Medulla oblongata (tissue), 1 donor: Measurements from ENCODE around the gene VWA8.
"Not testable (repeated sequence)": the region's sequence is repeated elsewhere in the genome, so short reads cannot be mapped to it uniquely, and the experiment has no call there.

ENCODE experiments used
- DNase-seq: peaks from one replicate; pipeline ENCODE4 v3.0.0-alpha.2; 2015; ENCODE audit errors: extremely low spot score

VWA8 gene

GRCh38 chr13:41558781-41559560 lies 401.9 kb downstream of the VWA8 start:
- DNase-seq: no peak

DNA sequence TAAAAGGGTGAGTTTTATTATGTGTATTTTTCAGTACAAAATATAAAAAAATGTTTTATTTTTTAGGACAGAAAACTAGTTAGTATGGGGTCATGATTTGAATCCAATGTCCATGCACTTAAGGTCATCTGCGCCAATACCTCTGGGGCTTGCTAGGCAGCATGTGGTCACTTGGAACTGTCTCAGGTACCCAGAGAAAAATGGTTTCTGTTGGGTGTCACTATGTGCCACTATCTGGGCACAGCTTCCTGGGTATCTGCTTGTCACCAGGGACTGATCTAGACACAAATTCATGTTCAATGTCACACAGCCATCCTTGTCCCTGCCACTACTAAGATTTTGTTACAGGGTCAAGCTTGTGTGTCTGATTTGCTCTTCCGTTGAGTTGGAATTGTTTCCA lies 403.2 kb downstream of the VWA8 start:
- no peak for DNase-seq

DNA sequence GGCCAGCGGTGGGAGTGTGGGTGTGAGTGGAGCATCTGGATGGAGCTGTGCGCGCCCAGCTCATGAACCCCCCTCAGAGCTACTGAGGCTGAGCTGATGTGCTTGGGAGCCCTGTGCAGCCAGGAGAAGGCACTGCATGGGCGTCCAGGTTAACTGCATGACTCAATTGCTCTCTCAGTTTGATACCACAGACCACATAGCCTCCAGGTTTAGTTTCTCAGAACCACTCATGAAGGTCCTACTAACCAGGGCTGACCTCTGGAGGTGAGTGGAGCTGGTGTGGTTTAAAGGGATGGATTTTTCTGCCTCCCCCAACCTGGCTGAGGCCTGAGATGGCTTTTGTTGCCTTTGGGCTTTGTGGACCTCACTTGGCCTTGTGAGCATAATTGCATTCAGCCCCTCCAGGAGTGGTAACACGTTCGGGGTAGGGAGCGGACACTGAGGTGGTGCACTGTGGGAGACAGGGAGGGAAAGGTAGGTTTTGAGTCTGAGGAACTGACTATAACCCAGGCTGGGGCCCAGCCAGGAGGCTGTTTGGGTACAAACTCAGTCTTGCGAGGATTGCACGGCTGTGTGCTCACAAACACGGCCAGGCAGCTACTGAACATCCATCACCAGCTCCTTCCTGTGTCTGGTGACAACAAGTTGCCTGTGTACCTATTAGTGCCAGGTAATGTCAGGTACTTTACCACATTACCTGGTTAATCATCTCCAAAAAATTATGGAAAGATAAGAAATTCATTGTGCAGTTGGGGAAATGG lies 406.1 kb downstream of the VWA8 start:
- DNase-seq: no peak

DNA sequence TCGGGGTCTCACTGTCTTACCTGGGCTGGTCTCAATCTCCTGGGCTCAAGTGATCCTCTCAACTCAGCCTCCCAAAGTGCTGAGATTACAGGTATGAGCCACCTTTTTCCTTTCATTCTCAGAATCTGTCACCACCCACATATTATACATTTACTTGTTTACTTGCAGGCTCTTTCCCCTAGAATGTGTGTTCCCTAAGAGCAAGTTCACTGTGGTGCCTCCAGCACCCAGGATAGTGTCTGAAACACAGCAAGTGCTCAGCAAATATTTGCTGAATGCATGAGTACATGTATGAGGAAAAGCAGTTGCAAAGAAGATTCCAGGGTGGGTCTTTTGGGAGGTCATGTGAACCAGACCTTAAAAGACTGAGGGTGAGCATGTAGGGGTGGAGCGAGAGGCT lies 406.7 kb downstream of the VWA8 start:
- no peak for DNase-seq

DNA sequence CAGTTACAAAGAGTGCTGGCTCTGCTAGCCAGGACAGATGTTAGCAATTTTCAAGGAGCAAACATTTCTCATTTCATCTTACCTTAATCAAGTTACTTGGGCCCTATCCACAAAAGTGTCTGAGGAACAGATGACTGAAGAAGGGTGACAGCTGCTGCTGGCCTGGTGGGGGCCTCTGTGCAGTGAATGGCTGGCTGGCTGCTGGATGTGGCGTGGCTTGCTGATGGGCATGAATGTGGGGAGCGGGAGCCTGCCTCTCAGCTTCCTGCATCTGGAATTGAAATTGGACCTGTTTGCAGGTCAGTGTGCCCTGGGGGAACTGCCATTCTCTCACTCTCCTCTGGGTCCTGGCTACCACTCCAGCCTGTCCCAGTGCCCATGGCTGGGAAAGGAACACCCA lies 408.9 kb downstream of the VWA8 start:
- no peak for DNase-seq

DNA sequence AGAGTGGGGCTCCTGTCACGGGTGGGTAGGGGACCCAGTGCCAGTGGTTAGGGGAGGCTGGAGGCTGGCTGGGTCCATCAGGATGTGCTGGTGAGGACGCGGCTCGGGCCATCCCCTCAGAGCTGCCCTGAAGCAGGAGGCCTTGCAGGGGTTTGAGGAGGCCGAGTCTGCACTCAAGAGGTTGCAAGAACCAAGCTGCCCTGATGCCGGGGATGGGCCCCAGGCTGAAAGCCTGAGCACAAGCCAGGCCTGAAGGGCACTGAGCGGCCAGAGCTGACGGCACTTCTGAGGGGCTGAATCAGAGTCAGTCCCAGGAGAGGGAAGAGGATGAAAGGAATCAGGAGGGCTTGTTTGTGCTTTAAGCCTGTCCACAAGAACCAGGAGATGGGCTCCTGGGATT lies 410.6 kb downstream of the VWA8 start:
- DNase-seq: no peak

GRCh38 chr13:41549491-41549890 lies 411.4 kb downstream of the VWA8 start:
- DNase-seq: no peak

GRCh38 chr13:41548910-41549309 lies 412.0 kb downstream of the VWA8 start:
- DNase-seq: peak; percentile 27

GRCh38 chr13:41548031-41548430 lies 412.9 kb downstream of the VWA8 start:
- peak; percentile 27 for DNase-seq

GRCh38 chr13:41547251-41548000 lies 413.5 kb downstream of the VWA8 start:
- peak; percentile 94 for DNase-seq

DNA sequence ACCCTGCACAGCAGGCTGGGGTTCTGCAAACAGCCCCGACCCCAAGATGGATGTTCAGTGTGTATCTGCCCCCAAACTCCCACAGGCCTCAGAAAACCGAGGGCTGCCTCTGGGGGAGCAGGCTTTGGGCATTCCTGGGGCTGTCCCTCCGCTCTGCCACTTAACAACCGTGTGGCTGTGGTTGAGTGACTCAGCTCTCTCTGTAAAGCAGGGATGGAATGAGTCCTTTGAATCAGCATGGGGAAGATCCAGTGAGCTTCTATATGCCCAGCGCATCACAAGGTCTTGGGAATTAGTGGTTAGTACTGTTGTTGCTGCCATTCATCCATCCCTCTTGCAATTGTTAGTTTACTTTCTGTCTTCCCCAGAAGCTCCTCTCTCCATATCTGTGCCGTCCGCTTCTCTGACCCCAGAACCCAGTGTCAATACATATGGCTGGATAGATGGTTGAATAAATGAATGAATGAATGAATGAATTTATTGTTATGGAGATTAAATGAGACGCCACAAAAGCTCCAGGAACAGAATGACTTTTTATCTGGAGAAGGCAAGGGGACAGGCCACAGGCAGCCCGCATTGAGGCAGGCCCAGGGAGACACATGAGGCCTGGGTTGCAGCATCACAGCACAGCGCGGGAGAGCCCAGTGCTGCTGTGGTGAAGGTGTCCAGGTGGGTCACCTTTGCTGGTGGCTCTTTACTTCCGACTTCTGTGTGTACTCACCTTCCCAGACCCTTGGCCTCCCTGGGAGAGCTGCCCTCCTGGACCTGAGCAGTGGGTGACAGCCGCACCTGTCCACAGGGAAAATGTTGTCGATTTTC lies 414.3 kb downstream of the VWA8 start:
- DNase-seq: peak; percentile 40

DNA sequence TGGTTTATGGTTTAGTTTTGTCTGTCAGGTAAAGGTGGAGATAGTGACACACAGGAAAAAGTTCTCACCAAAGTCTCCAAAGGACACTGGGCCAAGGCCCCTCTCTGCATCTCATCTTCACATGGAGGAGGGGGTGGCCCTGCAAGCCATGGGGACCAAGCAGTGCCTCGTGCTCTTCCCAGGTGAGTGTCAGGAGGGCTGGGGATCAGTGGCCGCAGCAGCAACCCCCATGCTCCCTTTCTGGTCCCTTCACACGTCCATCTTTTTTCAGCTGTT lies 415.5 kb downstream of the VWA8 start:
- no peak for DNase-seq

DNA sequence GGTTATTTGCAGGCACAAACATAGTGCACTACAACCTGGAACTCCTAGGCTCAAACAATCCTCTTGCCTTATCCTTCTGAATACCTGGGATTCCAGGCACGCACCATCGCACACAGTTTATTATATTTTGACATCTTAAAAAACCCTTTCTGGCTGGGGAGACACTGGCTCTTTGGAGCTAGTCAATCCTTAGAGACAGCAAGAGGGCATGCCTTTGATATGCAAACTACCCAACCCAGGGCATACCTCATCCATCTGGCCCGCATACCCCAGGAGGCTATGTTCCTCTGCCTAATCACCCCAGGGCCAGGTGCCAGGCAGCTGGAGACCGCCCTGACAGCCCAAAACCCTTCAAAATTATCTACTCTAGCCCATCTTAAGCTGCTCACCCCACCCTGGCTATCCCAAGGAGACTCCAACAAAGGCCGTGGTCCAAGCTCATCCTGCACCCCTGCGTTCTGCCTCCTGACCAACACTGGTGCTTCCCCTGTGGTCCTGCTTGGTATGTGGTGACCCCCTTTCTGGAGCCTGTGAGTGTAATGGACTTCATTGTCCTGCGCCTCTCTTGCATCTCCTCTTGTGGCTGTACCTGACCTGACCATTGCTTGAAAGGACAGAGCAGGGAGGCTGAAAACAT lies 417.1 kb downstream of the VWA8 start:
- no peak for DNase-seq

DNA sequence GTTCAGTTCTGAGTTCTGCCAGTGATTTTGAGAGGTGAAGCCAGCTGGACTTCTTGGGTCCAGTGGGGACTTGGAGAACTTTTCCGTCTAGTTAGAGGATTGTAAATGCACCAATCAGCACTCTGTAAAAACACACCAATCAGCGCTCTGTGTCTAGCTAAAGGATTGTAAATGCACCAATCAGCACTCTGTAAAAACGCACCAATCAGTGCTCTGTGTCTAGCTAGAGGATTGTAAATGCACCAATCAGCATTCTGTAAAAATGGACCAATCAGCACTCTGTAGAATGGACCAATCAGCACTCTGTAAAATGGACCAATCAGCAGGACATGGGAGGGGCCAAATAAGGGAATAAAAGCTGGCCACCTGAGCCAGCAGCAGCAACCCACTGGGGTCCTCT lies 418.1 kb downstream of the VWA8 start:
- not testable (repeated sequence) for DNase-seq

DNA sequence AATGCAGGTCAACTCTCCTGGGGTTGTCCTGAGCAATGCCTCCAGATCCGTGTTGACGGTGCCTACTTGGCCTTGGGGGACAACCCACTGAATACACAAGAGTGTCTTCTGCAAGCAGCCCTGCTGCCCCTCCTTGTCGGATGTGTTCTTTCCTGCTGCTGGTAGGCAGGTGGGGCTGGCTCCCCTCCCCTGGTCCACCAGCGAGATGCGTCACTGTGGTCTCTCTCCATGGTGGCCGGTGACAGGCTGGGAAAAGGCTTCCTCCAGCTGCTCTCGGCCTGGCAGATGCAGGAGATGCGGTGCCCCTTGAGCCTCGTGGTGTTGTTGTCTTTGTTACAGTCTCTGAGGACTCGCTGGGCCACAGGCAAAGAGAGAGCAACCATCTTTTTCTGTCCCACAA lies 418.6 kb downstream of the VWA8 start:
- DNase-seq: no peak

- DNase-seq: peak; percentile 34
Observed at GRCh38 chr13:41541142-41541938, 419.6 kb downstream of the VWA8 start.

- not testable (repeated sequence) for DNase-seq
Observed at GRCh38 chr13:41540240-41540639, 420.7 kb downstream of the VWA8 start.

GRCh38 chr13:41533266-41534052 lies 427.4 kb downstream of the VWA8 start:
- DNase-seq: no peak

DNA sequence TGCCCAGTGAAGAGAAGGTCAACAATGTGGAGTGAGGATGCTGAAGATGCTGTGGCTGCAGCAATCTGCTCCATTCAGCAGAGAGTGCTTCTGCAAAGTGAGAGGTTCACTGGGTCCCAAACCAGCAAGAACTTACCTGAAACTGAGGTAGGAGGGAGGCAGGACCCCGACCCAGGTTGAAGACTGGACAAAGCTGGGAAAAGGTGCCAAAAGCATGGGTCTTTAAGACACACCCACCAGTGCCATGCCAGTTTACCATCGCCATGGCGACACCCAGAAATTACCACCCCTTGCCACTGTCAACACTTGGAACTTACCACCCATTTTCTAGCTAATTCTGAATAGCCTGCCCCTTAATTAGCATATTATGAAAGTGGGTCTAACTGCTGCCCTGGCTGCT lies 432.9 kb downstream of the VWA8 start:
- DNase-seq: no peak
